IPS-15b (cell line): ENCODE results near the gene COPS9.

Experiments
- H3K27me3 ChIP-seq: one replicate; pipeline ENCODE4 v1.6.1; 2013; ENCODE audit warnings: low read length; ENCODE audit not compliant: control insufficient read depth, insufficient read depth
- H3K36me3 ChIP-seq: one replicate; pipeline ENCODE4 v1.6.1; 2013; ENCODE audit warnings: low read length; ENCODE audit not compliant: control insufficient read depth, insufficient read depth
- H3K4me1 ChIP-seq: one replicate; pipeline ENCODE4 v1.6.1; 2013; ENCODE audit warnings: mild to moderate bottlenecking, low read length; ENCODE audit not compliant: control insufficient read depth, insufficient read depth
- H3K4me3 ChIP-seq: one replicate; pipeline ENCODE4 v1.5.1; 2013; ENCODE audit warnings: low read depth, low read length
- H3K9ac ChIP-seq: one replicate; pipeline ENCODE4 v1.6.1; 2013; ENCODE audit warnings: low read depth, mild to moderate bottlenecking, low read length
- H3K9me3 ChIP-seq: one replicate; pipeline ENCODE4 v1.6.1; 2013; ENCODE audit warnings: mild to moderate bottlenecking, low read length; ENCODE audit not compliant: control insufficient read depth, insufficient read depth

COPS9 gene

GRCh38 chr2:240164586-240164985 is 28.5 kb upstream of the COPS9 start:
- H3K27me3 ChIP-seq: no peaks in the 10 kb centered on the region
- no peak overlapping the region for H3K4me3 ChIP-seq
- no peaks in the 10 kb centered on the region for H3K36me3 ChIP-seq

DNA sequence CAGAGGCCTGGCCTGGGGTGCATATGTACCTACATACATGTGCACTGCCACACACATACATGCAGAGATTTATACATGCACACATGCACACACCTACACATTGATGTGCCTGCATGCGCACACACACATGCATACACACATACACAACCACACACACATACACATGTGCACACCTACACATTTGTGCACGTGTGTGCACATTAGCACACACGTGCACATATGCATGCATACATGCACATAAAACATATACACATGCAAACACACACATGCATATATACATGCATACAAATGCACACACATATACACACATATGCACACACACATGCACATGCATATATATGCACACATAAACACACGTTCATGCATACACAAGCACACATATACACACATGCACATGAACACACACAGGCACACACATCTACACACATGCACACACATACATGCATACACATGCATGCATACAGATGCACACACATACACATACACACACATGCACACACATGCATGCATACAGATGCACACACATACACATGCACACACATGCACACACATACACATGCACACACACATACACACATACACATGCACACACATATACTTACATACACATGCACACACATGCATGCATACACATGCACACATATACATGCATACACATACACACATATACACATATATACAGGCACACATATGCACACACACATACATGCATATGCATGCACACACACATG is 27.9 kb upstream of the COPS9 start:
- H3K4me1 ChIP-seq: no peaks in the 10 kb centered on the region
- H3K9me3 ChIP-seq: no peaks in the 10 kb centered on the region
- no peak overlapping the region for H3K9ac ChIP-seq
- H3K36me3 ChIP-seq: no peaks in the 10 kb centered on the region
- H3K27me3 ChIP-seq: no peaks in the 10 kb centered on the region
- H3K4me3 ChIP-seq: no peak overlapping the region

More at GRCh38 chr2:240164586-240164985, 28.5 kb upstream of the COPS9 start:
- H3K9ac ChIP-seq: no peak overlapping the region
- no peaks in the 10 kb centered on the region for H3K4me1 ChIP-seq
- no peaks in the 10 kb centered on the region for H3K9me3 ChIP-seq

DNA sequence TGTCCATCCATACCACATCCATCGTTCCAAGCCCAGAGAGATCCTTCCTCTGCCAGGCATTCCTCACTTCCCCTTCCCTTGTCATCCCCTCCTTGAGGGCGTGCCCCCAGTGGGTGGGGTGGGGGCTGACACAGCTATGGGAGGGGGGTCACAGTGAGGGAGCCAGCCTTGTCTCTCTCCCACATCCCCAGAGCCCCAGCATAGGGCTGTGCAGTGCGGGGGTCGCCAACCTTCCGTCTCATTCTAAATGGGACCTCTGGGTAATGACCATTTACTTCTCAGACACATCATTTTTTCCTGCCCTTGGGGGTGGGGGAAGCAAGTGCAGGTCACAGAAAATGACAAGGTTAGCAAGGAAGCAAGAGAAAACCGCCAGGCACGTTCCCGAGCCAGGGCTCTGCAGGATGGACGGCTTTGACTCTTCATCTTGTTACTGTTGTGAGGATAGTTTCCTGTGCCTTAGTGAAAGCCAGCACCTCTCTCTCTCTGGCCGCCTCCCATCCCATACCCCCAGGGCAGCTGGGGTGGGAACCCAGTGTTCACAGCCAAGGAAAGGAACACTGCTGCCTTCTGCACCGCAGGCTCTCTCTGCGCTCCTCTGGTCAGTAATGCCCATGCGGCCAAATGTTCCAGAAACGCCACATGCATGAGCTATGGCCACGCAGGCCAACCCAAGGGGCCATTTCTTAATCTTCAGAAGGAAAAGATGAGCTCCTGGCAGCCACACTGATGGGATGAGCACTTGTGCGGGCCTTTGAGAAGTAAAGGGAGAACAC is 27.0 kb upstream of the COPS9 start:
- no peaks in the 10 kb centered on the region for H3K36me3 ChIP-seq
- no peak overlapping the region for H3K4me3 ChIP-seq
- H3K4me1 ChIP-seq: no peaks in the 10 kb centered on the region
- H3K9ac ChIP-seq: no peak overlapping the region
- no peaks in the 10 kb centered on the region for H3K27me3 ChIP-seq
- no peaks in the 10 kb centered on the region for H3K9me3 ChIP-seq

DNA sequence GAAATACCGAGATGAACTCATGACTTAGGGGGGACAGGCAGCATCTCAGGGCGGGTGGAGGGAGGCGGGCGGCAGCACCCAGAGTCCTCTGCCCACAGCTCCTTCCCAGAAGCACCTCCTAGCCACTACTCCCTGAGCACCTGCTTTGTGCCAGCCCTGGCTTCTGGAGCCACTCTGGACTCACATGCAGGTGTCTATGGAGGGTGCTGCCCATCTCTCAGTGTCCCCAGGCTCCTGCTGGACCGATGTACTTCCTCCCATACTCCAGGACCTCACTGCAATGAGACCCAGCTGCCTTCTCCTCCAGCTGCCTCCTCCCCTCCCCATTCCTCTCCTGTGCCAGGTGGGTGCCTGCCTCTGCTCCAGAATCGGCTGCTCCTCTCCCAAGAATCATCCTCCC is 26.4 kb upstream of the COPS9 start:
- no peaks in the 10 kb centered on the region for H3K36me3 ChIP-seq
- H3K9me3 ChIP-seq: no peaks in the 10 kb centered on the region
- no peaks in the 10 kb centered on the region for H3K27me3 ChIP-seq
- no peaks in the 10 kb centered on the region for H3K4me1 ChIP-seq
- no peak overlapping the region for H3K9ac ChIP-seq
- no peak overlapping the region for H3K4me3 ChIP-seq

DNA sequence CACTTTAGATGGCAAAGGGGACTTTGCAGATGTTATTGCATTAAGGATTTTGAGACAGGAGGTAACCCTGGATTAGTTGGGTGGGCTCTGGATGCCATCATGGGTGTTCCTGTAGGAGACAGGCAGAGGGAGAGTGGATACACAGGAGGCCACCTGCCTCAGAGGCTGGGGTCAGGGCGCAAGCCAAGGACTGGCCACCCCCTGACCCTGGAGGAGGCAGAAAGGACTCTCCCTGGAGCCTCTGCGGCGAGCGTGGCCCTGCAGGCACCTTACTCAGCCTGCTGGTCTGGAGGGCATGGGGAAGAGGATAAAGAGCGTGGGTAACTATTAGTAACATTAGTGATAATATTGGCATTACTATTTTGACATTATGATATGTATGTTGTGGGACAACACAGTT is 25.9 kb upstream of the COPS9 start:
- Histone ChIP-seq H3K9me3 (no peaks in the 10 kb centered on the region), H3K36me3 (no peaks in the 10 kb centered on the region), H3K27me3 (no peaks in the 10 kb centered on the region), H3K9ac (no peak overlapping the region), H3K4me3 (no peak overlapping the region), H3K4me1 (no peaks in the 10 kb centered on the region)

GRCh38 chr2:240161087-240161750 is 25.1 kb upstream of the COPS9 start:
- no peaks in the 10 kb centered on the region for H3K36me3 ChIP-seq
- H3K4me3 ChIP-seq: no peak overlapping the region
- H3K9me3 ChIP-seq: no peaks in the 10 kb centered on the region
- no peak overlapping the region for H3K9ac ChIP-seq
- H3K27me3 ChIP-seq: no peaks in the 10 kb centered on the region
- H3K4me1 ChIP-seq: no peaks in the 10 kb centered on the region

- Histone ChIP-seq H3K4me3 (no peak overlapping the region), H3K4me1 (no peaks in the 10 kb centered on the region), H3K36me3 (no peaks in the 10 kb centered on the region), H3K27me3 (no peaks in the 10 kb centered on the region), H3K9me3 (no peaks in the 10 kb centered on the region), H3K9ac (no peak overlapping the region)
These were observed 24.4 kb upstream of the COPS9 start for GRCh38 chr2:240160291-240161086.

DNA sequence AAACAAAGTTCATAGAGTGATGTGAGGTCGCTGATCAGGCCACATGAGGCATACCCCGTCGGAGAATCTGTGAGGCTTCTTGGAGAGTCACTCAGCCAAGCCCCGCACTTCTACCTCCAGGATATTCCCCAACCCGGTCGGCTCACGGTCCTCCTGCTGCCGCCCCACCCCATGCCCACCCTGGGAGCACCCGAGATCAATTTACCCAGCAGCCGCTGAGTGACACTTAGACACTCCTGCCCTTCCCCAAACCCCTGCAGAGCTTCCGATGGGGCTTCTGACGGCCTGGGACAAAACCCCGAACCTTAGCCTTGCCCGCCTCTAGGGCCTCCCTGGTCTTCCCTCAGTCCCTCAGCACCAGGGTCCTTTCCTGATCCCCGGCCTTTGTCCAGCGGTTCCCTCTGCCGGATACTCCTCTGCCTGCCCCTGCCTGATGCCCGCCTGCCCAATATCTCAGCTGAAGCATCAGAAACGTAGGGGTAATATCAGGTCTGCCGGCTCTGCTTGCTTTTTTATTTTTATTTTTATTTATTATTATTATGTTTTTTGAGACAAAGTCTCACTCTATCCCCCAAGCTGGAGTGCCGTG is 23.2 kb upstream of the COPS9 start:
- no peak overlapping the region for H3K4me3 ChIP-seq
- no peaks in the 10 kb centered on the region for H3K4me1 ChIP-seq
- H3K9me3 ChIP-seq: no peaks in the 10 kb centered on the region
- H3K36me3 ChIP-seq: no peaks in the 10 kb centered on the region
- no peaks in the 10 kb centered on the region for H3K27me3 ChIP-seq
- H3K9ac ChIP-seq: no peak overlapping the region

GRCh38 chr2:240157147-240157470 is 21.0 kb upstream of the COPS9 start:
- H3K36me3 ChIP-seq: no peaks in the 10 kb centered on the region
- H3K9ac ChIP-seq: no peak overlapping the region
- no peaks in the 10 kb centered on the region for H3K9me3 ChIP-seq
- no peaks in the 10 kb centered on the region for H3K27me3 ChIP-seq
- no peak overlapping the region for H3K4me3 ChIP-seq
- H3K4me1 ChIP-seq: no peaks in the 10 kb centered on the region

GRCh38 chr2:240156435-240157146 is 20.5 kb upstream of the COPS9 start:
- H3K4me3 ChIP-seq: no peak overlapping the region
- H3K36me3 ChIP-seq: no peaks in the 10 kb centered on the region
- H3K9ac ChIP-seq: no peak overlapping the region
- no peaks in the 10 kb centered on the region for H3K27me3 ChIP-seq
- H3K9me3 ChIP-seq: no peaks in the 10 kb centered on the region
- no peaks in the 10 kb centered on the region for H3K4me1 ChIP-seq
